Right lung (tissue), 5 donors: ENCODE data around the gene KDM4B. TPM values are rescaled to one million over a fixed set of nuclear protein-coding genes. Genes with fewer than 3 reads are reported as not detected.

Experiments used
- DNase-seq, 2 donors: peaks; one replicate each; pipeline ENCODE4 v3.0.0-alpha.2; 2013
- polyA plus RNA-seq, 5 donors: library from polyadenylated mRNA; unstranded; fragments of 120-200 nt; gene quantifications; one replicate each; pipeline versions ENCODE4 v1.2.1 to v1.2.3, GENCODE V29; 2013; ENCODE audit warnings: inconsistent platforms in 1 of 5, low replicate concordance in 1 of 5; ENCODE audit not compliant: insufficient read length in 5 of 5, insufficient read depth in 1 of 5

Gene KDM4B
- polyA plus RNA-seq, 5 donors = 19.1 to 34.8 (median 24.8) TPM

- peak; percentile 51 to 71 for DNase-seq
Observed at GRCh38 chr19:5031231-5032100, 62.6 kb downstream of the KDM4B start.

- no peak for DNase-seq
Observed at GRCh38 chr19:5032101-5032967, 63.4 kb downstream of the KDM4B start.

- DNase-seq = no peak
Observed at GRCh38 chr19:5035105-5035761, 66.3 kb downstream of the KDM4B start.

- DNase-seq = no peak
Observed at GRCh38 chr19:5035793-5036697, 67.1 kb downstream of the KDM4B start.

GRCh38 chr19:5036698-5037563, 68.0 kb downstream of the KDM4B start:
- peak; percentile 35 to 45 for DNase-seq

- DNase-seq = no peak
Observed at GRCh38 chr19:5037936-5038335, 69.0 kb downstream of the KDM4B start.

DNA sequence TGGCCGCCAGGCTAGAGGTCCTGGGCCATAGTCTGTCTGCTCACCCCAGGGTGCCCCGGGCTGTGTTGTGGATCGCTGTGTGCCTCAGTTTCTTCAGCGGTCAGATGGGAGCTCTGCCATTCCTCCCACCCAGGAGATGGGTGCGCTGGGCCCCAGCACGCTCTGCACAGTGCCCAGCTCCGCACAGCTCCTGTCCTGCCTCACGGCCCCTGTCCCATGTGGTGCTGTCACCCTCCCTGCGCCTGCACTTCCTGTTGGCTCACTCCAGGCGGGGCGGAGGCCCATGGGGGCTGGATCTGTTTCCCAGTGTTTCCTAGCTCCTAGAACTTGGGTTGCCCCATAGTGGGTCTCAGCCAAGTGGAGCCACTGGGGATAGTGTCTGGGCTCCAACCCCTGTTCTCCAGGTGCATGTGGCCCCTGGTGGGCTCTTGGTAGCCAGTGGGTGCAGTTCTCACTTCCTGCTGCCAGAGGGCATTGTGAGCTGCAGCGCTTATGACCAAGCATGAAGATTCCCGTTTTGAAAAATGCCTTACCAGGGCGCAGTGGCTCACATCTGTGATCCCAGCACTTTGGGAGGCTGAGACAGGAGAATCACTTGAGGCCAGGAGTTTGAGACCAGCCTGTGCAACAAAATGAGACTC, 69.8 kb downstream of the KDM4B start:
- no peak for DNase-seq

DNA sequence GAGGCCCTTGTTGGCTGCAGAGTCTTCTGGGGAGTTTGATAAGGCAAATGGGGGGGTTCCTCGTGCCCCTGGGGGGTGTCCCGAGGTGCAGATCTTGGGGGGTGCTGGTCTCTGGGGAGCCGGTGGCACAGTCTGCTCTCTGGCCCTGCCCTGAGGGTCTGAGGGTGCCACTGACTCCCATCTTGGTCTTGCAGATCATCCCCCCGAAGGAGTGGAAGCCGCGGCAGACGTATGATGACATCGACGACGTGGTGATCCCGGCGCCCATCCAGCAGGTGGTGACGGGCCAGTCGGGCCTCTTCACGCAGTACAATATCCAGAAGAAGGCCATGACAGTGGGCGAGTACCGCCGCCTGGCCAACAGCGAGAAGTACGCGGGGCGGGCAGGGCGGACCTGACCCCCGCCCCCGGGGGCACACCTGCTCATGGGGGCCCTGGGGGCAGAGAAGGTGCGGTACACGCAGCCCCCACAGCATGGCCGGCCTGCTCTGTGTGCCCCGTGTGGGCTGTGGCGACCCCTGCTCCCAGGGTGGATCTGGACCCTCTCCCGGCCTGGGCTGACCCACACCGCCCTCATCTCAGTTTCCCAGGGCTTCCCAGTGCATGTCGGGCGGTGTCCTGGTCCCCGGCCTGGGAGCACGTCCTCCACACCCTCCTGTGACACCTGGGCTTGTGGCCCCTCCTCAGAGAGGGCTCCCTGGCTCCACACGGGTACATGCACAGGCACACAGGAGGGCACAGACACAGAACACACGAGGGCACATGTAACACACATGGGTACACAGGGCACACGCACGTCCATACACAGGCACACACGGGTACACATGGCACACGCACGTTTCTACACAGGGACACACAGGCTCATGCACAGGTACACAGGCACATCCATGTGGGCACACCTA, 71.0 kb downstream of the KDM4B start:
- no peak for DNase-seq

DNA sequence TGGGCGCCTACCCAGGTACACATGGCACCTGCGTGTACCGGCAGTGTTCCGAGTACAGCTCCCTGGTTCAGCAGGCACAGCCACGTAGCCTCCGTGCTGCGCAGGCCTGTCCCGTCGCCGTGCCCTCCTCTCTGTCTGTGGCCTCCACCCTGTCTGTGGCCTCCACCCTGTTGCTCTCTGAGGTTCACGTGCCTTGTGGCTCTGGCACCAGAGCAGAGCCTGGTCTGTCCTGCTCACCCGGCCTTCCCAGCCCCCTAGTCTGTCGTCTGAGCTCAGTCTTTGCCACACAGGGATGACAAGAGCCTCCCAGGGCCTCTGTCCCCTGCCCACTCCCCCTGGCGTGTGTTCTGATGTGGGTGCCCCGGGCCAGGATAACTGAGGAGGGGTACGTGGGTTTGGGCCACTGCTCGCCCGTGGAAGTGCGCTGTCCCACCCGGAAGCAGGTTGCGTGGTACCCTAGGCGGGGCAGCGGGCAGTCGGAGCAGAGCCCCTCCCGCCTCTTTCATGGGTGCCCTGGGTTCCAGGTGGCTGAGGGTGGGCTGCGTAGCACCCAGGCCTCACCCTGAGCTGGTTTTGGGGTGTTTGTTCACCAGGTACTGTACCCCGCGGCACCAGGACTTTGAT, 71.7 kb downstream of the KDM4B start:
- no peak for DNase-seq

DNA sequence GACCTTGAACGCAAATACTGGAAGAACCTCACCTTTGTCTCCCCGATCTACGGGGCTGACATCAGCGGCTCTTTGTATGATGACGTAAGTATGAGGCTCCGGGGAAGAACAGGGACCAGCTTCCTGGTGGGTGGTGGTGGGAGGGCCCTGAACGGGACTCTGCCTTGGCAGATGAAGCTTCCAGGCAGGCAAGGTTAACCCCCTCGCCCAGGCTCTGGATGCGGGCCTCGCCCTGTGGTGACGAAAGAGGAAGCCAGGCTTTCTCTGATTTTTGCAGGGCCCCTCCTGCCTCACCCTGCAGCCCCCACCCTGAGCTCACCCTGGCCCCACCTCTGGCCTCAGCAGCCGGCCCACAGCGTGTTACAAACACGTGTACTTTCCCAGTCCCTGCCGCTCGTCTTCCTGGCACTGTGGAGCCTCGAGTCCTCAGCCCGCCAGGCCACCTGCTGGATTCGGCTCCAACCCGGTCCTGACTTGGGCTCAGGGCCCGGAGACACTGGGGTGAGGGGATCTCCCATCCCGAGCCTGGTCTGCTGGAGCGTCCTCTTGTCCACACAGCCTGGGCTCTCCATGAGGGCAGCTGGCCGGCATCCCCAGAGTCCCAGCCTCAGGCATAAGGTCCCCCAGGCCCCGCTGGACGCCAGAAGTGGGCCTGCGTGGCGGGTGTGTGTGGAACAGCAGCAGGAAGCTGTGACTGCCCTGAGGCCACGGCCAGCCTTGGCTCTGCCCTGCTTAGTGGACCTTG, 72.4 kb downstream of the KDM4B start:
- DNase-seq = no peak

DNA sequence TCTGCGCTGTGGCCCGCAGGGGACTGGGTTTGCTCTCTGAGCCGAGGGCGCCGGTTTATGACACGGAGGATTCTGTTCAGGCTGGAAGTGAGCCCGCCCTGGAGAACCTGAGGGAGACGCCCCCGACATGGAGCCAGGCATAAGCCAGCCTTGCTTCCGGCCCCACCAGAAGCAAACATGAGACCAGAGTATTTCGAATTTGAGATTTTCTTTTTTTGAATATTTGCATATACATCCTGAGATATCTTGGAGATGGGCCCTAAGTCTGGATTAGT, 72.9 kb downstream of the KDM4B start:
- no peak for DNase-seq

DNA sequence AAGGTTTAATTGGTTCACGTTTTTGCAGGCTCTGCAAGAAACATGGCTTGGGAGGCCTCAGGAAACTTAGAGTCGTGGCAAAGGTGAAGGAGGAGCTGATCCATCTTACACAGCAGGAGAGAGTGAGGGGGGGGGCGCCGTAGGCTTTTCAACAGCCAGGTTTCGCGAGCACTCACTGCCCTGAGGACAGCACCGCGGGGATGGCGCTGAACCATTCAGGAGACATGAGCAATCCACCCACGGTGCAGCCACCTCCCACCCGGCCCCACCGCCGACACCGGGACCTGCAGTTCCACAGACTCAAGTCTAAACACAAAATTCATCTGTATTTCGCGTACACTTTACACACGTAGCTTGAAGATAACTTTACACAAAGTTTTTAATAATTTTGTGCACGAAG, 73.6 kb downstream of the KDM4B start:
- DNase-seq = no peak

GRCh38 chr19:5045029-5045428, 76.1 kb downstream of the KDM4B start:
- no peak for DNase-seq

DNA sequence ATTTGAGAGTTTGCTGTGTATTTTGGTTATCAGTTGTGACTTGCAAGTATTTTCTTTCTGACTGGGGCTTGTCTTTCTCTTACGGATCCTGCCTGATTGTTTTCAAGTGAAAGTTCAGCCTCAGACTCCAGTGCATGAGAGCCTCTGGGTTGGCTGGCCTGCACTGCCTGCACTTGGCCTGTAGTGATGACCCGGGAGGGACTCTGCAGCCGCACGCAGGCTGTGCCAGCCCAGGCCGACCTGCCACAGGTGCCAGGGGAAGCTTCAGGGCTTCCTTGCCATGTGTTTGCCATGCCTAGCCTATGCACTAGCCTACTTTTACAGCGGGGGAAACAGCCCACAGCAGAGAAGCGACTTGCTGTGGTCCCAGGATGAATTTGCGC, 77.0 kb downstream of the KDM4B start:
- no peak for DNase-seq

GRCh38 chr19:5046339-5047039, 77.6 kb downstream of the KDM4B start:
- peak in 1 of 2 donors; percentile 25 for DNase-seq

DNA sequence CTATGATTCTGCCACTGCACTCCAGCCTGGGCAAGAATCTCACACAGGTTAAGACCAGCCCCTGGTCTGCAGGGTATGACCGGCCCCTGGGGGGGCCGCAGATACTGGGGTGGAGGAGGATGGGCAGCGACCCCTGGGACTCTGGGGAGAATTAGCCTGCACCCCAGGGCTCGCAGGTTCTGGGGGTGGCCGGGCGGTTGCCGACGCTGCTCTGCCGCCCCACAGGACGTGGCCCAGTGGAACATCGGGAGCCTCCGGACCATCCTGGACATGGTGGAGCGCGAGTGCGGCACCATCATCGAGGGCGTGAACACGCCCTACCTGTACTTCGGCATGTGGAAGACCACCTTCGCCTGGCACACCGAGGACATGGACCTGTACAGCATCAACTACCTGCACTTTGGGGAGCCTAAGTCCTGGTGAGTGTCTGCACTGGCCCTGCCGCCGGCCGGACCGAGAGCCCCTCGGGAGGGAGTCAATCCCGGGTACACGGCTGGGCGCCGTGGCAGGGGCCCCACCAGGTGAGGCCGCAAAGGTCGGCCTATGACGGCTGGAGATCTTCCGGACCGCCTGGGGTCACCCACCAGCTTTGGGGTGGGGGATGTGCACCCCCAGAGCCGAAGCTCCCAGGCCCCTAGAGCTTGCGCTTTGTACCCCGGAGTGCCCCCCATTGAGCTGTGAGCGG, 78.5 kb downstream of the KDM4B start:
- no peak for DNase-seq
